Endothelial cell of umbilical vein (primary cell): ENCODE measurements around the gene SELPLG. TPM values are rescaled to one million over a fixed set of nuclear protein-coding genes. Genes with fewer than 3 reads are reported as not detected.

ENCODE experiments used
- BruUV-seq: library from RNA; stranded (reverse); fragments of 400-500 nt; replicated peaks from 2 replicates; lab custom pipeline; 2021; lab: Mats Ljungman, UMichigan
- CTCF ChIA-PET: fragments of 300-600, 350-600 bp; sonication (Branson Sonifier 250); formaldehyde crosslinking; loops from one replicate; lab custom pipeline; 2021; ENCODE audit warnings: antibody characterized with exemption, inconsistent platforms; lab: Charles Lee
- POLR2A ChIA-PET: fragments of 300-600, 350-600 bp; sonication (Branson Sonifier 250); formaldehyde crosslinking; loops from one replicate; lab custom pipeline; 2021; ENCODE audit warnings: antibody characterized with exemption, inconsistent platforms; lab: Charles Lee
- DNase-seq: peaks from one replicate; pipeline ENCODE4 v3.0.0-alpha.2; 2011; ENCODE audit warnings: low read depth, low spot score
- FAIRE-seq: peaks from 2 replicates; lab custom pipeline; 2011; peaks lifted over from hg19 to GRCh38; lab: Jason Lieb, UNC
- H2AFZ ChIP-seq: 2 replicates; pipeline ENCODE4 v1.6.0; 2012; ENCODE audit warnings: low read depth, low read length, control low read depth, inconsistent platforms
- H3K27ac ChIP-seq: 2 replicates; pipeline ENCODE4 v1.5.1; 2011; ENCODE audit warnings: low read depth, mild to moderate bottlenecking, control low read depth, low read length, moderate library complexity; ENCODE audit not compliant: insufficient read depth
- H3K27me3 ChIP-seq, 2 experiments: 2 replicates each; pipeline versions ENCODE4 v1.6.0 to v1.6.1; 2011; ENCODE audit warnings: low read length in 2 of 2, mixed read lengths in 1 of 2; ENCODE audit not compliant: control insufficient read depth in 2 of 2, insufficient read depth in 2 of 2
- H3K36me3 ChIP-seq, 2 experiments: 2 replicates in 1 of 2; 3 replicates in 1 of 2; pipeline ENCODE4 v1.5.1; 2011; ENCODE audit warnings: low read length in 2 of 2, mild to moderate bottlenecking in 1 of 2, moderate library complexity in 1 of 2; ENCODE audit not compliant: control insufficient read depth in 2 of 2, insufficient read depth in 2 of 2; ENCODE audit errors: extremely low read depth in 1 of 2
- H3K4me1 ChIP-seq: 3 replicates; pipeline ENCODE4 v1.5.1; 2011; ENCODE audit warnings: mild to moderate bottlenecking, low read length; ENCODE audit not compliant: control insufficient read depth, insufficient read depth; ENCODE audit errors: extremely low read depth
- H3K4me2 ChIP-seq: 2 replicates; pipeline ENCODE4 v1.6.1; 2011; ENCODE audit warnings: low read length, control low read depth, mixed read lengths; ENCODE audit not compliant: insufficient read depth
- H3K4me3 ChIP-seq, 3 experiments: fragments of 200-600 bp in 1 of 3; sonication (generic), shearing (Covaris generic) in 1 of 3; replicated peaks in 1 of 3; 2 replicates each; pipeline ENCODE4 v1.5.1; 2011 to 2016; ENCODE audit warnings: control low read depth in 3 of 3, low read length in 3 of 3, mild to moderate bottlenecking in 2 of 3, inconsistent platforms in 1 of 3, low read depth in 1 of 3, moderate library complexity in 1 of 3; ENCODE audit not compliant: insufficient read depth in 1 of 3
- H3K79me2 ChIP-seq: 2 replicates; pipeline ENCODE4 v1.6.0; 2012; ENCODE audit warnings: low read length, inconsistent platforms; ENCODE audit not compliant: control insufficient read depth, insufficient read depth
- H3K9ac ChIP-seq: replicated peaks from 2 replicates; pipeline ENCODE3; 2011; ENCODE audit warnings: low read length, control low read depth; ENCODE audit not compliant: insufficient read depth; ENCODE audit errors: extremely low read depth
- H3K9me1 ChIP-seq: replicated peaks from 3 replicates; pipeline ENCODE4 v1.6.0; 2011; ENCODE audit warnings: mild to moderate bottlenecking, low read length; ENCODE audit not compliant: control insufficient read depth, insufficient read depth; ENCODE audit errors: extremely low read depth
- H3K9me3 ChIP-seq: replicated peaks from 2 replicates; pipeline ENCODE4 v1.5.1; 2012; ENCODE audit warnings: low read length, inconsistent platforms; ENCODE audit not compliant: control insufficient read depth, insufficient read depth
- H4K20me1 ChIP-seq: replicated peaks from 2 replicates; pipeline ENCODE3; 2011; ENCODE audit warnings: mild to moderate bottlenecking, low read length; ENCODE audit not compliant: control insufficient read depth, insufficient read depth; ENCODE audit errors: extremely low read depth
- CTCF ChIP-seq, 2 donors: IDR thresholded peaks; 1 replicate in 1 of 2; 2 replicates in 1 of 2; pipeline ENCODE4 v1.5.1; 2011; ENCODE audit warnings: low read length in 2 of 2, mild to moderate bottlenecking in 2 of 2, moderate library complexity in 2 of 2, control low read depth in 1 of 2, inconsistent platforms in 1 of 2, low read depth in 1 of 2; ENCODE audit not compliant: insufficient read depth in 1 of 2; ENCODE audit errors: extremely low read depth in 1 of 2
- EZH2 ChIP-seq: IDR thresholded peaks from 2 replicates; pipeline ENCODE4 v1.6.1; 2012; ENCODE audit warnings: borderline replicate concordance, low read depth, mild to moderate bottlenecking, moderate library complexity, low read length, inconsistent platforms; ENCODE audit not compliant: severe bottlenecking
- FOS ChIP-seq: IDR thresholded peaks from 2 replicates; pipeline ENCODE4 v1.6.1; 2011; ENCODE audit warnings: mild to moderate bottlenecking, low read length, moderate library complexity, borderline replicate concordance; ENCODE audit not compliant: insufficient read depth
- GATA2 ChIP-seq: IDR thresholded peaks from 2 replicates; pipeline ENCODE4 v1.7.0; 2011; ENCODE audit warnings: low read depth, mild to moderate bottlenecking, moderate library complexity, mixed read lengths, low read length; ENCODE audit not compliant: insufficient read length, insufficient read depth
- JUN ChIP-seq: IDR thresholded peaks from 2 replicates; pipeline ENCODE4 v1.6.1; 2011; ENCODE audit warnings: borderline replicate concordance, low read depth; ENCODE audit not compliant: insufficient read length, insufficient read depth
- MYC ChIP-seq: IDR thresholded peaks from one replicate; pipeline ENCODE4 v1.6.1; 2011; ENCODE audit warnings: mild to moderate bottlenecking, low read depth, low read length
- POLR2A ChIP-seq: IDR thresholded peaks from 2 replicates; pipeline ENCODE4 v1.6.1; 2012; ENCODE audit warnings: low read depth, mild to moderate bottlenecking, control low read depth, low read length
- POLR2AphosphoS5 ChIP-seq: IDR thresholded peaks from 2 replicates; pipeline ENCODE4 v1.6.1; 2012; ENCODE audit warnings: low read depth, mild to moderate bottlenecking, control low read depth, low read length, moderate library complexity; ENCODE audit not compliant: insufficient read depth
- dilution Hi-C: fragments of 300-500 bp; cut with MboI; formaldehyde crosslinking; loops from one replicate; pipeline ENCODE4 v1.15.0; 2019; ENCODE audit warnings: low sequenced_read_pairs; ENCODE audit not compliant: extremely low pct_ligation_motif_present
- intact Hi-C: fragments of 100-400 bp; cut with micrococcal nuclease; formaldehyde crosslinking; loops from one replicate; pipeline ENCODE4 v1.10.0; 2022
- polyA plus RNA-seq, 4 experiments: library from polyadenylated mRNA; depleted of rRNA in 3 of 4; stranded (reverse) in 3 of 4; unstranded in 1 of 4; fragments of >200 nt; gene quantifications; 2 replicates each; pipeline versions ENCODE4 v1.2.1 to v1.2.3, GENCODE V29; 2011 to 2012; ENCODE audit warnings: missing spikeins in 1 of 4
- total RNA-seq: library from RNA; stranded (reverse); gene quantifications from 2 replicates; pipeline ENCODE4 v1.2.3, GENCODE V29; 2021
- TF ChIP-seq, protein P1 (sequence below): IDR thresholded peaks from 2 replicates; pipeline ENCODE4 v1.6.1; 2011; ENCODE audit not compliant: insufficient read depth, insufficient read length

SELPLG gene
- total and polyA plus RNA-seq, 2 donors (not counting 3 experiments of a cell fraction or from before 2014, with no cell fraction given) = 1.0 to 1.2 TPM

DNA sequence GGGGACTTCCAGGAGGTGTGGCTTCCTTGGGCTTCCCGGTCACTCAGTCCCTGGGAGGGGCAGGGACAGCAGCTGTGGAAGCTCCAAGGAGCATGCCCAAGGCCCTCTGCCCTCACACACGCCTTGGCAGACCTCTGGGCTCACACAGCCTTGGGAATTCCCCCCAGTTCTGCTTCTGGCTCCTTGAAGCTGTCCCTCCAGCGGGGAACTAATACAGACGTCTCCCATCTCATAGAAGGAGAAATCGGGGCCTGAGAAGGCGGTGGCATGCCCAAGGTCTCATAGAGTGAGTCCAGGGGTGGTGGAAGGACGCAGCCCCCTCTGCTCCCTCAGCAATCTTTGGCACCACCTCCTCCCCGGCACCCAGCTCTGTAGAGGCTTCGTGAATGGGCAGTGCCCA is 20.1 kb downstream of the SELPLG start:
- ChIA-PET CTCF (interaction anchor here (1.2 to 6.3 kb wide), 4 partner anchors 9 to 45 kb away, joined by 3 to 86 read pairs (median 4); no protein-coding TSS in a partner anchor), POLR2A (no interaction called here)
- TF ChIP-seq POLR2AphosphoS5 (no peak), FOS (no peak), MYC (no peak), GATA2 (no peak), EZH2 (no peak), POLR2A (no peak), CTCF (IDR thresholded peaks at IDR 0.05; ENCODE audit: extremely low read depth in 1 of 2, insufficient read depth in 1 of 2, low read depth in 1 of 2, low read length in 2 of 2) (no peak), JUN (no peak)
- TF ChIP-seq, protein P1, sequence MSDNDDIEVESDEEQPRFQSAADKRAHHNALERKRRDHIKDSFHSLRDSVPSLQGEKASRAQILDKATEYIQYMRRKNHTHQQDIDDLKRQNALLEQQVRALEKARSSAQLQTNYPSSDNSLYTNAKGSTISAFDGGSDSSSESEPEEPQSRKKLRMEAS = no peak
- no peaks in the 10 kb centered on the region for H3K9me3 ChIP-seq
- dilution Hi-C loops = no loop called here
- H3K9me1 ChIP-seq = no peaks in the 10 kb centered on the region
- H3K36me3 ChIP-seq = no peaks in the 10 kb centered on the region
- no peak overlapping the region for H3K27ac ChIP-seq
- intact Hi-C loops = no loop called here
- no peaks in the 10 kb centered on the region for H3K27me3 ChIP-seq
- no peak overlapping the region for H2AFZ ChIP-seq
- DNase-seq = no peak
- H3K4me2 ChIP-seq = no peak overlapping the region
- H3K79me2 ChIP-seq = no peaks in the 10 kb centered on the region
- H3K4me1 ChIP-seq = peaks cover 3% of the 10 kb centered on the region
- H4K20me1 ChIP-seq = no peaks in the 10 kb centered on the region
- H3K9ac ChIP-seq = no peak overlapping the region
- no peak for FAIRE-seq
- no TSS peak for BruUV-seq
- H3K4me3 ChIP-seq = no peak overlapping the region
